Hindlimb muscle (tissue), 1 donor: ENCODE measurements around the gene PHOX2B. TPM values are rescaled to one million over a fixed set of nuclear protein-coding genes. Genes with fewer than 3 reads are reported as not detected.

Experiments
- DNase-seq: peaks from one replicate; pipeline ENCODE4 v3.0.0-alpha.2; 2013
- polyA plus RNA-seq: library from polyadenylated mRNA; unstranded; fragments of 120-200 nt; gene quantifications from one replicate; pipeline ENCODE4 v1.2.1, GENCODE V29; 2013; ENCODE audit not compliant: insufficient read length

Gene PHOX2B
- polyA plus RNA-seq, 1 donor = not detected

DNA sequence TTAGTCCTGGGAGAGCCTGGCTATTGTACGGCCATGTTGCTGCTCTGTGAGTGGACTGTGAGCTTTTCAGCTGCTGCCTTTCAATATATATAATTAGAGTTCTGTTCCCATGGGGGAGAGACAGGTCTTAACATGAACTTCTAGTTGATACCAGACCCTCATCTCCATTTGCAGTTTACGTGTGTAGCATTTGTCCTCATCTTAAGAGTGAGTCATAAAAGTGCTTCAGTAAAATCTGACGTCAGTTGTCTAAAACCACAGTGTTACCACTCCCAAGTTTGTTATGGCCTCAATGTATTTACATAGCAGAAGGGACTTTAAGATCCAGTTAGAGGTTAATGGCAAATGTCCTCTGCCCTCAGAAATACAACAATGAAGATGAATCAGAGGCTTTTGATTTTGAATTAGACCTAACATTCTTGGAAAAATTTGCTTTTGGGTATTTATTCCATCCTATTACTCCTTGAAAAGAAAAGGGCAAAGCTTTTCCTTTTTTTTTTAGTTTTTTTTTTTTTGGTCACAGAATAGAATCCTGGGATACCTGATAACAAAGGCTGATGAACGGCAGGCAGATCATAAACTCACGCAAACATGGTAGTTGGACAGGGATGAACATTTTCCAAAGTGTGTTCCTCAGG, 38.6 kb downstream of the PHOX2B start:
- DNase-seq = no peak

DNA sequence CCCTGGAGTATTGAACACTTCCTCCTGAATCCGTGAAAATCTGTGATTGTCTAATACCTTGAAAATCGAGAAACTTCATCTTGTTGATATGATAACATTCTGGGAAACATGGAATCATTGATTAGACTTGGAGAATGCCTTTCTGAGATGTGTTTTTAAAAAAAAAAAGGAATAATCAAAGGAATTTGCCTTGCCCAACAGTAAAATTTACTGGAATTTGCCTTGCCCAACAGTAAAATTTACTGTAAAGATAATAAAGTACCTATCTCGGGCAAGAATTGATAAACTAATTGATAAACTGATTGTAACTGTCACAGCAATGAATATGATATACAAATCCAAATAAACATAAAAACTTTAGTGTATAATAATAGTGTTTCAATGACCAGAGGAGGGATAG, 44.7 kb downstream of the PHOX2B start:
- DNase-seq = no peak

DNA sequence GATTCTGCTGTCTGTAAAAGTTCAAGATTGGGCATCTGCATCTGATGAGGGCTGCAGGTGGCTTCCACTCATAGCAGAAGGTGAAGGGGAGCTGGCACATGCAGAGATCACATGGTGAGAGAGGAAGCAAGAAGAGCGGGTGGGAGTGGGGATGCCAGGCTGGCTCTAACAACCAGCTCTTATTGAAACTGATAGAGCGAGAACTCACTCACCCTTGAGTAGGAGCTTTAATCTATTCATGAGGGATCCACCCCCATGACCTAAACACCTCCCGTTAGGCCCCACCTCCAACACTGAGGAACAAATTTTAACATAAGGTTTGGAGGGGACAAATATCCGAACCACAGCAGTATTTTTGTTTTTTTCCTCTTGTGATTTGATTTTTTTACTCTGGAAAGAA, 45.8 kb downstream of the PHOX2B start:
- no peak for DNase-seq

DNA sequence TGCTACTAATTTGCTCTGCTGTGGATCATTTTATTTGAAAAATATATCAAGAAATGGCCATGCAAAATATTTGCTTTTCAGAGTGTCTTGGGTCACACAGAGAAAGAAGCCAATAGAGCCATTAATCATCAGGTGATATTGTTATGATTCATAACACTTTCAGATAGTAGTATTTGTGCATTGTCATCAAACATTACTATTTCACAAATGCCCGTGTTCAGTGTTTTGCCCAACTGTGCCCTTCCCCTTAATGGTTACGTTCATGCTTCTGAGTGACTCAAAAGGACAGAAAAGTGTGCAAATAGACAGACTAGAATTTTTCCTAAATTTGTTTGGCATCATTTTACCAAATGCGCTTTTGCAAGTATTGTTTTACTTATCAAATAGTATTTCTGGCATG, 46.5 kb downstream of the PHOX2B start:
- no peak for DNase-seq

DNA sequence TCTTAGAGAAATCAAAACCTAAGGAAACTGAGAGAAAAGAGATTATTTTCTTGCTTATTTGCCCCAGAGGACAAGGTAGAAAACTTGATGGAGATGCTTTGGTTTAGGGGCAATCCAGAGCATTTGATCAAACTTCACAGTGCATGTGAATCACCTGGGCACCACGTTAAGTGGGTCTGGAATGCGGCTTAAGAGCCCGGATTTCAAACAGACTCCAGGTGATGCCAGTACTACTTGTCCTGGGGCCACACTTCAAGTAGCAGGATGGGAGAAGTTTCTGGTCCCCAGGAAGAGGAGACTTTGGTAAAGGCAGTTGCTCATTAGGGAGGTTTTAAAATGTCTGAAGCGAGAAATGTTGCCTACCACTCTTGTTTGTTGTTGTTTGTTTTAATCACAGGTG, 51.8 kb downstream of the PHOX2B start:
- no peak for DNase-seq

DNA sequence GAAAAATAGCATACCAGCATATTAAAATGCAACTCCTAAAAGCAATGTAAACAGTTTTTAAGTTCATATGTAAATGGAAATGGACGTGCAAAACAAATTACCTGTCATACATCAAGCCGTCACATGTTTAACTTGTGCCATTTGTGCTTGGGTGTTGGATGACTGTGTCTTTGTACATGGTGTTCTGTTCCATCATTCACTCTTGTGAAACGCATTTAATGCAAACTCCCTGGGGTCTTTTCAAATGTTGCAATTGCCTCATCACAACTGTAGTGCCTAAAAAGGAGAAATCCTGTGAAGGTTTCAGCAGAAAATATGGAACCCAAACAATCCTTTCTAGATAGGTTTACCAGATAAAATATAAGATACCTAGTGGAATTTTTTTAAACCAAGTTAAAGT, 52.4 kb downstream of the PHOX2B start:
- no peak for DNase-seq

Other genes starting within 250 kb of the PHOX2B start
- gene LIMCH1, start 210.6 kb downstream of the PHOX2B start, polyA plus RNA-seq = 122 TPM
- gene TMEM33, start 186.7 kb upstream of the PHOX2B start, polyA plus RNA-seq = 17.8 TPM
- gene DCAF4L1, start 233.0 kb upstream of the PHOX2B start, polyA plus RNA-seq = 0.34 TPM
- 48.0 TPM for gene SLC30A9, start 241.8 kb upstream of the PHOX2B start, polyA plus RNA-seq